Measurements from ENCODE around the gene HLA-DPA1.

DNA sequence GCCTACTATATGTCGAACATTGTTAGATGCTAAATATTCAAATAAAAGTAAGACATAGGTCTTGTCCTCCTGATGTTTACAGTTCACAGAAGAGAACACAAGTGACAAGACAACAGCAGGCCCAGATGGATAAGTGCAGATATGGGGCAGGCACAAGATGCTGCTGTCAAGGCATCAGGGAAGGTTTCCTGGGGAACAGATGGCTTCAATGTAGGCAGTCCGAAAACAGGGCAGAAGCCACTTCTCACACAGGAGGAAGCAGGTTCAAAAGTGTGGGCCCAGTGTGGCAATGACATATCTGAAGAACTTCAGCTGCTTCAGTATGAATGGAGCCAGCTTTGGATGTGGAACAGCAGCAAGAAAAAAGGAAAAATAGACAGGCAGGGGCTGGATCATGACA is 34.9 kb upstream of the HLA-DPA1 start:
- TF ChIP-seq, protein P1, sequence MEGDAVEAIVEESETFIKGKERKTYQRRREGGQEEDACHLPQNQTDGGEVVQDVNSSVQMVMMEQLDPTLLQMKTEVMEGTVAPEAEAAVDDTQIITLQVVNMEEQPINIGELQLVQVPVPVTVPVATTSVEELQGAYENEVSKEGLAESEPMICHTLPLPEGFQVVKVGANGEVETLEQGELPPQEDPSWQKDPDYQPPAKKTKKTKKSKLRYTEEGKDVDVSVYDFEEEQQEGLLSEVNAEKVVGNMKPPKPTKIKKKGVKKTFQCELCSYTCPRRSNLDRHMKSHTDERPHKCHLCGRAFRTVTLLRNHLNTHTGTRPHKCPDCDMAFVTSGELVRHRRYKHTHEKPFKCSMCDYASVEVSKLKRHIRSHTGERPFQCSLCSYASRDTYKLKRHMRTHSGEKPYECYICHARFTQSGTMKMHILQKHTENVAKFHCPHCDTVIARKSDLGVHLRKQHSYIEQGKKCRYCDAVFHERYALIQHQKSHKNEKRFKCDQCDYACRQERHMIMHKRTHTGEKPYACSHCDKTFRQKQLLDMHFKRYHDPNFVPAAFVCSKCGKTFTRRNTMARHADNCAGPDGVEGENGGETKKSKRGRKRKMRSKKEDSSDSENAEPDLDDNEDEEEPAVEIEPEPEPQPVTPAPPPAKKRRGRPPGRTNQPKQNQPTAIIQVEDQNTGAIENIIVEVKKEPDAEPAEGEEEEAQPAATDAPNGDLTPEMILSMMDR (IDR thresholded peaks at IDR 0.05): no peak
- TF ChIP-seq POLR2AphosphoS5 (IDR thresholded peaks at IDR 0.05; ENCODE audit: low read depth, low read length) (no peak), TCF7L2 (IDR thresholded peaks at IDR 0.05; ENCODE audit: low read depth, low read length) (no peak)
